Ascending aorta (tissue), 2 donors: ENCODE data around the gene SLC23A2. TPM values are rescaled to one million over a fixed set of nuclear protein-coding genes. Genes with fewer than 3 reads are reported as not detected.
A peak's percentile ranks its signal among the peaks of the same experiment; 100 is the strongest.

Source experiments
- DNase-seq, 2 donors: peaks; one replicate each; pipeline ENCODE4 v3.0.0-alpha.2; 2019; ENCODE audit warnings: low spot score in 2 of 2
- H3K27ac ChIP-seq, 2 donors: fragments of 200-600 bp; sonication (generic); one replicate each; pipeline ENCODE4 v1.5.1; 2016 to 2017; ENCODE audit warnings: mild to moderate bottlenecking in 1 of 2
- H3K27me3 ChIP-seq: fragments of 200-600 bp; sonication (generic); one replicate; pipeline ENCODE4 v1.5.1; 2017
- H3K36me3 ChIP-seq, 2 donors: fragments of 200-600 bp; sonication (generic); one replicate each; pipeline ENCODE4 v1.5.1; 2016
- H3K4me1 ChIP-seq, 2 donors: fragments of 200-600 bp; sonication (generic); one replicate each; pipeline ENCODE4 v1.5.1; 2016 to 2017; ENCODE audit warnings: mild to moderate bottlenecking in 1 of 2
- H3K4me3 ChIP-seq, 2 donors: fragments of 200-600 bp; sonication (generic); one replicate each; pipeline ENCODE4 v1.5.1; 2016 to 2017; ENCODE audit warnings: mild to moderate bottlenecking in 1 of 2
- H3K9me3 ChIP-seq, 2 donors: fragments of 200-600 bp; sonication (generic); one replicate each; pipeline ENCODE4 v1.5.1; 2016
- intact Hi-C: fragments of 100-400 bp; cut with DNase I; formaldehyde crosslinking; loops from one replicate; pipeline ENCODE4 v1.15.1; 2023
- total RNA-seq: library from RNA; depleted of rRNA; stranded (reverse); fragments of >200 nt; gene quantifications from one replicate; pipeline ENCODE4 v1.1.0, GENCODE V29; 2016
- TF ChIP-seq, protein P1 (sequence below), 3 experiments: fragments of 200-600 bp in 2 of 3; fragments of 450-650 bp in 1 of 3; sonication (generic) in 2 of 3; IDR thresholded peaks; one replicate each; pipeline ENCODE4 v1.5.1; 2016 to 2019; ENCODE audit warnings: antibody characterized with exemption in 3 of 3, mild to moderate bottlenecking in 1 of 3, moderate library complexity in 1 of 3

SLC23A2 gene
- 32.8 TPM for total RNA-seq

DNA sequence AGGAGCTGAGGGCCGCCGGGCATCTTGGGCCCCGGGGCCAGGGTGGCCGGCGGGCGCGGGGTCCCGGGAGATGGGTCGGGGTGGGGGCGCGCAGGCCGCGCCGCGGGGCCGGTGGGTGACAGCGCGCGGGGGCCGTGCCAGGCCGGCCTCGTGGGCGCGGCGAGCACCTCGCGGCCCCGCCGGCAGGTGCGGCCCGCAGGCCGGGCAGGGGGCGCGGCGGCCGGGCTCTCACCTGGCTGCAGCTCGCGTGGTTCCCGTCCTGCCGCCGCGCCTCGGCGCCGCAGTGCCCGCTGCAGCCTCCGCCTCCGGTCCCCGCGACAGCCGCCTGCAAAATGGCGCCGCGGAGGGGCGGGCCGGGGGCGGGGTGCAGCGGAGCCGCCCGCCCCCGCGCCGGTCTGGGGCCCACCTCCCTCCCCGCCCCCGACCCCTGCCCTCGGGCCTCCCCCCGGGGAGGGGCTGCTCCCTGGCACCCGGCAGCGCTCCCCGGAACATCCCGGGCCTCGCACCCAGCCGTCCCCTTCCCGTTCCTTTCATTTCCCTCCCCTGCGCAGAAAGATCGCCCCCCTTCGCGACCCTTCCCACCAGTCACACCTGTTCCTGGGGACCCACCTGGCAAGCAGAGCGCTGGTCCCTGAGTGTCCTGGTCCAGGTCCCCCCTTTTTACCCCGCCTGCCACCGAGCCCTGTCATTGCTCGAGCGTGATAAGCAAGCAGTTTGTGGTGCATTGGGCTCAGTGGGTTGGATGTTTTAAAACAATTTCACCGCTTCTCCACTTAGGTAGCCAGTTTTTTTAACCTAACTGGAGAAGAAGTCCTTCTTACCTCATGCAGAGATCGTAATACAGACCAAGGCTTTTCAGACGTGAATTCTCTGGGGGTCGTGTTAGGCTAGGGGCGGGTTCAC is at the start of gene SLC23A2:
TSS of gene SLC23A2 (minus strand) at position 337 of the 903 bp plus-strand sequence. CDS start 68,948 bp downstream, outside the sequence.
- no peaks in the 10 kb centered on the region for H3K9me3 ChIP-seq
- H3K4me3 ChIP-seq = peak within 1 kb of the TSS; percentile 84 to 98
- intact Hi-C loops = no loop called here
- no peaks in the 10 kb centered on the region for H3K27me3 ChIP-seq
- no peaks in the 10 kb centered on the region for H3K36me3 ChIP-seq
- peak in 1 of 2 donors; percentile 64 for DNase-seq
- no peak within 1 kb of the TSS for H3K27ac ChIP-seq
- TF ChIP-seq, protein P1, sequence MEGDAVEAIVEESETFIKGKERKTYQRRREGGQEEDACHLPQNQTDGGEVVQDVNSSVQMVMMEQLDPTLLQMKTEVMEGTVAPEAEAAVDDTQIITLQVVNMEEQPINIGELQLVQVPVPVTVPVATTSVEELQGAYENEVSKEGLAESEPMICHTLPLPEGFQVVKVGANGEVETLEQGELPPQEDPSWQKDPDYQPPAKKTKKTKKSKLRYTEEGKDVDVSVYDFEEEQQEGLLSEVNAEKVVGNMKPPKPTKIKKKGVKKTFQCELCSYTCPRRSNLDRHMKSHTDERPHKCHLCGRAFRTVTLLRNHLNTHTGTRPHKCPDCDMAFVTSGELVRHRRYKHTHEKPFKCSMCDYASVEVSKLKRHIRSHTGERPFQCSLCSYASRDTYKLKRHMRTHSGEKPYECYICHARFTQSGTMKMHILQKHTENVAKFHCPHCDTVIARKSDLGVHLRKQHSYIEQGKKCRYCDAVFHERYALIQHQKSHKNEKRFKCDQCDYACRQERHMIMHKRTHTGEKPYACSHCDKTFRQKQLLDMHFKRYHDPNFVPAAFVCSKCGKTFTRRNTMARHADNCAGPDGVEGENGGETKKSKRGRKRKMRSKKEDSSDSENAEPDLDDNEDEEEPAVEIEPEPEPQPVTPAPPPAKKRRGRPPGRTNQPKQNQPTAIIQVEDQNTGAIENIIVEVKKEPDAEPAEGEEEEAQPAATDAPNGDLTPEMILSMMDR (IDR thresholded peaks at IDR 0.05) = no peak
- H3K4me1 ChIP-seq = peaks cover 0 to 10% of the 10 kb centered on the region in 2 donors

DNA sequence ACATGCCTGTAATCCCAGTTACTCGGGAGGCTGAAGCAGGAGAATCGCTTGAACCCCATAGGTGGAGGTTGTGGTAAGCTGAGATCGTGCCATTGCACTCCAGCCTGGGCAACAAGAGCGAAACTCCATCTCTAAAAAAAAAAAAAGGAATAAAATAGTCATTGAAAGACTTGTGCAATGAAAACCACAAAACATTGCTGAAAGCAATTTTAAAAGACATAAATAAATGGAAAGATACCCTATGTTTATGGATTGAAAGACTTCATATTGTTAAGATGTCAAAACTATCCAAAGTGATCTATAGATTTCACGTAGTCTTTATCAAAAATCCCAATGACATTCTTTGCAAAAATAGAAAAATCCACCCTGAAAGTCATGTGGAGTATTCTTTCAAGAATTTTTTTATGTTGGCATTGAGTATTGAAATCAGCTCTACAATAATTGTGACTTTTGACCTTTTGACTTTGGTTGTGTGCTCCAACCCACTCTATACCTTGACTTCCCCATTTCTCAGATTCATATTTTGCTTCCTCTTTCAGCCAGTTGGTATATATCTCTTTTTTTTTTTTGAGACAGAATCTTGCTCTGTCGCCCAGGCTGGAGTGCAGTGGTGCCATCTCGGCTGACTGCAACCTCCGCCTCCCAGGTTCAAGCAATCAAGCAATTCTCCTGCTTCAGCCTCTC is 45.5 kb upstream of the SLC23A2 start:
- intact Hi-C loops = no loop called here
- H3K4me3 ChIP-seq = no peak overlapping the region
- H3K36me3 ChIP-seq = no peaks in the 10 kb centered on the region
- no peaks in the 10 kb centered on the region for H3K9me3 ChIP-seq
- H3K27me3 ChIP-seq = no peaks in the 10 kb centered on the region
- H3K27ac ChIP-seq = no peak overlapping the region
- H3K4me1 ChIP-seq = peaks cover 0 to under 1% of the 10 kb centered on the region in 2 donors
- DNase-seq = no peak
- TF ChIP-seq, protein P1 (IDR thresholded peaks at IDR 0.05) = no peak

DNA sequence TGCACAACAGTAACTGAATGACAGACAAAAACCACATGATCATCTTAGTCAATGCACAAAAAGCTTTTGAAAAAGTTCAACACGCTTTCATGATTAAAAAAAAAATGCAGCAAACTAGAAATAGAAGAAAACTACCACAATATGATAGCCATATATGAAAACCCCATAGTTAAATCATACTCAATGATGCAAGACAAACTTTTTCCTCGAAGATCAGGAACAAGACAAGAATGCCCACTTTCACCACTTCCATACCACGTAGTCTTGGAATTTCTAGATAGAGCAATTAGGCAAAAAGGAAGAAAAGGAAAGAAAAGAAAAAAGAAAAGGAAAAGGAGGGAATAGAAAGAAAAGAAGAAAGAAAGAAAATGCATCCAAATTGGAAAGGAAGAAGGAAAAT is 44.6 kb upstream of the SLC23A2 start:
- no peak for DNase-seq
- no peak overlapping the region for H3K27ac ChIP-seq
- no peaks in the 10 kb centered on the region for H3K9me3 ChIP-seq
- peaks cover 0 to 5% of the 10 kb centered on the region in 2 donors for H3K4me1 ChIP-seq
- TF ChIP-seq, protein P1 (IDR thresholded peaks at IDR 0.05) = no peak
- H3K4me3 ChIP-seq = no peak overlapping the region
- no peaks in the 10 kb centered on the region for H3K36me3 ChIP-seq
- intact Hi-C loops = no loop called here
- H3K27me3 ChIP-seq = no peaks in the 10 kb centered on the region

- Histone ChIP-seq H3K27me3 (no peaks in the 10 kb centered on the region), H3K27ac (no peak overlapping the region), H3K9me3 (no peaks in the 10 kb centered on the region), H3K36me3 (no peaks in the 10 kb centered on the region), H3K4me3 (no peak overlapping the region), H3K4me1 (peaks cover 0 to 5% of the 10 kb centered on the region in 2 donors)
- intact Hi-C loops = no loop called here
- TF ChIP-seq, protein P1 (IDR thresholded peaks at IDR 0.05) = no peak
- DNase-seq = no peak
These were observed 42.8 kb upstream of the SLC23A2 start for GRCh38 chr20:5044075-5044620.

DNA sequence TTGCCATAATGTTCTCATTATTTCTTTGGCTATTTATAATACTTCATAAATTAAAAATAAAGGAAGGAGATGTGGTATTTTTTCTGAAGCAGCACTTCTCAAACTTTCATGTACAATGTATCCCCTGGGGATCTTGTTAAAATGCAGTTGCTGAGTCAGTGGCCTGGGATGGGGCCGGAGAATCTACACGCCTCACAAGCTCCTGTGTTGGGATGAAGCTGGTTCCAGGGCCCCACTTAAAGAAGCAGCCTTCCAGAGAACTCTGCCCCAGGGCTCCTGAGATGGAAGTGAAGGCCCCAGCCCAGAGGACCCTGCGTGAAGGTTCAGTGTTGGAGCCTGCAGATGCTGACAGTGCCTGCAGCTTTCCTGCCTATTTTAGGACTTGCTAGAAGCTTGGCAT is 40.1 kb upstream of the SLC23A2 start:
- no peak overlapping the region for H3K4me3 ChIP-seq
- intact Hi-C loops = no loop called here

More for the DNA sequence above, 40.1 kb upstream of the SLC23A2 start:
- TF ChIP-seq, protein P1 (IDR thresholded peaks at IDR 0.05) = no peak
- Histone ChIP-seq H3K27me3 (no peaks in the 10 kb centered on the region), H3K4me1 (peaks cover 0 to 5% of the 10 kb centered on the region in 2 donors), H3K36me3 (no peaks in the 10 kb centered on the region), H3K9me3 (no peaks in the 10 kb centered on the region), H3K27ac (no peak overlapping the region)
- no peak for DNase-seq
